ENCODE measurements around the gene FBXL7. TPM values are rescaled to one million over a fixed set of nuclear protein-coding genes. Genes with fewer than 3 reads are reported as not detected.

Gene FBXL7
- total and polyA plus RNA-seq, 2 of the 8 experiments (the other 6 are each of a cell fraction or from before 2014, with no cell fraction given): 17.7 to 17.8 TPM

- WGBS, 2 experiments (ENCODE audit: extremely low coverage in 1 of 2, insufficient coverage in 1 of 2, insufficient read length in 1 of 2, insufficient replicate concordance in 2 of 2, low coverage in 1 of 2, low lambda C conversion rate in 2 of 2, missing lambda C conversion rate in 1 of 2): 96% methylated on average over 10 of the region's 10 CpGs; no CpG with 5 or more reads in 1 of the 2 experiments
- no peak overlapping the region for H2AK5ac ChIP-seq (ENCODE audit: low read depth, low read length)
- ChIA-PET CTCF (ENCODE audit: partially characterized antibody) (interaction anchor here (1.7 kb wide), 1 partner anchor 8 kb away, joined by 8 read pairs; no protein-coding TSS in a partner anchor), POLR2A (ENCODE audit: partially characterized antibody) (no interaction called here)
- no peaks in the 10 kb centered on the region for H3K4me1 ChIP-seq (replicated peaks in 1 of 4; ENCODE audit: control insufficient read depth in 3 of 4, insufficient read depth in 4 of 4, low read length in 3 of 4)
- H3K18ac ChIP-seq (ENCODE audit: extremely low read depth, low read length): no peak overlapping the region
- no peak overlapping the region for H2BK120ac ChIP-seq (replicated peaks; ENCODE audit: low read depth, low read length)
- no peaks in the 10 kb centered on the region; a peak in 1 of 4 replicates for H3K9me3 ChIP-seq (ENCODE audit: insufficient read depth in 2 of 2, low read depth in 1 of 2, low read length in 1 of 2)
- TF ChIP-seq SP2 (IDR thresholded peaks at IDR 0.05; ENCODE audit: low read length) (no peak), NRF1 (IDR thresholded peaks at IDR 0.05; ENCODE audit: low read depth, low read length) (no peak), ZNF274 (IDR thresholded peaks at IDR 0.05; ENCODE audit: borderline replicate concordance, extremely low read depth, low read length) (no peak), EZH2 (IDR thresholded peaks at IDR 0.05; ENCODE audit: low read depth, low read length, severe bottlenecking) (no peak), RFX5 (IDR thresholded peaks at IDR 0.05; ENCODE audit: borderline replicate concordance, low read depth, low read length) (no peak), RXRA (IDR thresholded peaks at IDR 0.05; ENCODE audit: insufficient read depth, low read depth, low read length) (no peak), EGR1 (IDR thresholded peaks at IDR 0.05; ENCODE audit: borderline replicate concordance, low read depth, low read length) (no peak), CHD2 (IDR thresholded peaks at IDR 0.05; ENCODE audit: low read length) (no peak), CTBP2 (IDR thresholded peaks at IDR 0.05; ENCODE audit: borderline replicate concordance, insufficient read depth, insufficient read length, low read length) (no peak), ATF3 (IDR thresholded peaks at IDR 0.05; ENCODE audit: insufficient read depth, low read depth, low read length) (no peak), FOSL1 (IDR thresholded peaks at IDR 0.05; ENCODE audit: insufficient read depth, low read depth, low read length) (no peak), RBBP5 (IDR thresholded peaks at IDR 0.05; ENCODE audit: borderline replicate concordance, low read depth, low read length) (no peak)
- H3K4me2 ChIP-seq (ENCODE audit: insufficient read depth in 1 of 2, low read depth in 2 of 2, low read length in 2 of 2): no peak overlapping the region
- H3K27me3 ChIP-seq (replicated peaks in 1 of 4; ENCODE audit: control insufficient read depth in 3 of 4, extremely low read depth in 1 of 4, insufficient read depth in 3 of 4, low read length in 3 of 4): no peaks in the 10 kb centered on the region
- H3K79me1 ChIP-seq (ENCODE audit: low read depth, low read length): peaks cover 8% of the 10 kb centered on the region; the same call in 1 of the 2 replicates
- no peaks in the 10 kb centered on the region for H4K20me1 ChIP-seq (replicated peaks in 1 of 2; ENCODE audit: control insufficient read depth in 1 of 2, insufficient read depth in 2 of 2, low read length in 2 of 2)
- H3K27ac ChIP-seq (ENCODE audit: low read depth, low read length): no peak overlapping the region
- H3K4me3 ChIP-seq (ENCODE audit: extremely low read depth in 1 of 4, insufficient read depth in 2 of 4, low read depth in 3 of 4, low read length in 4 of 4): no peak overlapping the region
- peaks cover 0 to 4% of the 10 kb centered on the region in 2 experiments; a peak in 1 of 4 replicates for H3K79me2 ChIP-seq (ENCODE audit: control insufficient read depth in 1 of 2, insufficient read depth in 2 of 2, low read length in 2 of 2)
- H3K23me2 ChIP-seq (ENCODE audit: low read depth, low read length): no peaks in the 10 kb centered on the region
- no peak overlapping the region for H2BK15ac ChIP-seq (ENCODE audit: low read length)
- no peak overlapping the region for H3K14ac ChIP-seq (ENCODE audit: insufficient read length)
- H4K8ac ChIP-seq (ENCODE audit: extremely low read depth, insufficient read depth, low read length): no peak overlapping the region
- DNase-seq (ENCODE audit: low read depth in 1 of 2, low spot score in 2 of 2): no peak
- H4K5ac ChIP-seq (ENCODE audit: insufficient read length, low read depth, low read length): no peak overlapping the region
- H3K36me3 ChIP-seq (ENCODE audit: control insufficient read depth in 2 of 4, insufficient read depth in 4 of 4, low read length in 3 of 4): no peaks in the 10 kb centered on the region
- no peak overlapping the region for H3K56ac ChIP-seq (replicated peaks; ENCODE audit: insufficient read length, low read depth, low read length)
- no peak for FAIRE-seq
- H3K23ac ChIP-seq (ENCODE audit: insufficient read length): no peak overlapping the region
- H2BK12ac ChIP-seq (ENCODE audit: low read depth, low read length): no peak overlapping the region
- no peak overlapping the region for H2BK5ac ChIP-seq (ENCODE audit: low read depth, low read length)
- H2AFZ ChIP-seq (ENCODE audit: low read length): no peak overlapping the region
- no peak overlapping the region for H2BK20ac ChIP-seq (ENCODE audit: low read length)
- no peak overlapping the region for H3K9ac ChIP-seq (replicated peaks in 1 of 4; ENCODE audit: extremely low read depth in 1 of 4, low read depth in 3 of 4, low read length in 3 of 4)
- H4K91ac ChIP-seq (replicated peaks; ENCODE audit: insufficient read length, low read length): no peak overlapping the region
- no peak overlapping the region for H3K4ac ChIP-seq (replicated peaks; ENCODE audit: insufficient read length, low read depth, low read length)
Observed at GRCh38 chr5:15618938-15619337, 119.0 kb downstream of the FBXL7 start.

All from H1 (cell line).